Measurements from ENCODE around the gene SEZ6L2. TPM values are rescaled to one million over a fixed set of nuclear protein-coding genes. Genes with fewer than 3 reads are reported as not detected.
A peak's percentile ranks its signal among the peaks of the same experiment; 100 is the strongest.

The SEZ6L2 gene
- total and polyA plus RNA-seq, 9 of the 15 experiments (the other 6 are each of a cell fraction or from before 2014, with no cell fraction given) = 0.10 to 2.1 (median 0.72) TPM

GRCh38 chr16:29943846-29944799 is 44.8 kb upstream of the SEZ6L2 start (continued):
- TF ChIP-seq THRB (CRISPR knock-in tag; conservative IDR thresholded peaks at IDR 0.05) (0 out of 2 replicates have a peak, but pooled peaks have one; percentile 11), MLX (CRISPR knock-in tag; conservative IDR thresholded peaks at IDR 0.05) (no peak), ZBTB26 (CRISPR knock-in tag; IDR thresholded peaks at IDR 0.05) (peak; percentile 81; the same call in 1 of the 2 replicates), PHF8 (IDR thresholded peaks at IDR 0.05; ENCODE audit: borderline replicate concordance, low read length) (peak; percentile 12; the same call in 1 of the 2 replicates), ZEB2 (IDR thresholded peaks at IDR 0.05) (peak; percentile 58; the same call in 1 of the 2 replicates), RBM15 (IDR thresholded peaks at IDR 0.05; ENCODE audit: insufficient read depth, low read length) (no peak), NR2C1 (IDR thresholded peaks at IDR 0.05) (no peak; the same call in 1 of the 2 replicates), NR2C1 (tag; IDR thresholded peaks at IDR 0.05) (no peak), KLF16 (IDR thresholded peaks at IDR 0.05) (no peak), DEAF1 (CRISPR knock-in tag; IDR thresholded peaks at IDR 0.05) (peak; percentile 8; the same call in 1 of the 2 replicates), GABPB2 (CRISPR knock-in tag; conservative IDR thresholded peaks at IDR 0.05) (no peak), TRIM28 (IDR thresholded peaks at IDR 0.05) (no peak), GTF2E2 (tag; IDR thresholded peaks at IDR 0.05) (0 out of 2 replicates have a peak, but pooled peaks have one; percentile 59), NR1H2 (CRISPR knock-in tag; IDR thresholded peaks at IDR 0.05) (no peak), SREBF1 (IDR thresholded peaks at IDR 0.05; ENCODE audit: borderline replicate concordance, low read depth, low read length) (no peak), ZNF316 (IDR thresholded peaks at IDR 0.05) (peak; percentile 53), JUND (IDR thresholded peaks at IDR 0.05; ENCODE audit: borderline replicate concordance, low read depth, low read length) (peak; percentile 88), JUND (tag; IDR thresholded peaks at IDR 0.05; ENCODE audit: borderline replicate concordance, low read depth, low read length) (peak; percentile 90; the same call in 2 of the 3 replicates), BCLAF1 (IDR thresholded peaks at IDR 0.05; ENCODE audit: borderline replicate concordance in 1 of 2, control insufficient read depth in 1 of 2, low read depth in 2 of 2, low read length in 1 of 2) (no peak)

Measured in K562 (cell line).